Stimulated activated CD8-positive, alpha-beta memory T cell treated with anti-CD3 and anti-CD28 coated beads, Interleukin-15, amount 100 ng/mL, for 24 hours (primary cell): Measurements from ENCODE around the gene IFITM5.
"Not testable (repeated sequence)": the region's sequence is repeated elsewhere in the genome, so short reads cannot be mapped to it uniquely, and the experiment has no call there.

ENCODE experiments used
- DNase-seq: peaks from one replicate; pipeline ENCODE4 v3.0.0-alpha.2; 2020; ENCODE audit warnings: low read depth

Gene IFITM5

GRCh38 chr11:295351-296170 lies 3.8 kb downstream of the IFITM5 start:
- no peak for DNase-seq

- no peak for DNase-seq
These were observed 4.5 kb downstream of the IFITM5 start for GRCh38 chr11:294780-295179.

- DNase-seq: no peak
These were observed 5.3 kb downstream of the IFITM5 start for GRCh38 chr11:293852-294661.

- DNase-seq: no peak
These were observed 6.0 kb downstream of the IFITM5 start for GRCh38 chr11:293271-293851.

- no peak for DNase-seq
These were observed 6.9 kb downstream of the IFITM5 start for GRCh38 chr11:292211-293121.

- DNase-seq: no peak
These were observed 7.8 kb downstream of the IFITM5 start for GRCh38 chr11:291281-292210.

- no peak for DNase-seq
These were observed 8.6 kb downstream of the IFITM5 start for GRCh38 chr11:290621-291231.

- DNase-seq: no peak
These were observed 9.4 kb downstream of the IFITM5 start for GRCh38 chr11:289712-290620.

- DNase-seq: no peak
These were observed 10.0 kb downstream of the IFITM5 start for GRCh38 chr11:289398-289711.

- no peak for DNase-seq
These were observed 10.6 kb downstream of the IFITM5 start, which contains the start of gene PGGHG for GRCh38 chr11:288478-289397. PGGHG (plus strand) TSS chr11:289126; CDS start chr11:289817, 691 bp downstream.

GRCh38 chr11:287821-288477 lies 11.4 kb downstream of the IFITM5 start:
- no peak for DNase-seq

GRCh38 chr11:286977-287820 lies 12.1 kb downstream of the IFITM5 start:
- not testable (repeated sequence) for DNase-seq

- no peak for DNase-seq
These were observed 13.5 kb downstream of the IFITM5 start for GRCh38 chr11:285894-286220.

GRCh38 chr11:285021-285893 lies 14.1 kb downstream of the IFITM5 start:
- no peak for DNase-seq

GRCh38 chr11:284105-285020 lies 15.0 kb downstream of the IFITM5 start:
- DNase-seq: no peak
